Esophagus muscularis mucosa (tissue), 4 donors: ENCODE measurements around the gene TNRC6A. TPM values are rescaled to one million over a fixed set of nuclear protein-coding genes. Genes with fewer than 3 reads are reported as not detected.
A peak's percentile ranks its signal among the peaks of the same experiment; 100 is the strongest.

Experiments used
- DNase-seq: peaks from one replicate; pipeline ENCODE4 v3.0.0-alpha.2; 2017; ENCODE audit errors: extremely low spot score
- H3K27ac ChIP-seq, 4 donors: fragments of 200-600 bp; sonication (generic); replicated peaks in 1 of 4; 1 replicate in 3 of 4; 2 replicates in 1 of 4; pipeline ENCODE4 v1.5.1; 2016 to 2019; ENCODE audit warnings: mild to moderate bottlenecking in 1 of 4
- H3K27me3 ChIP-seq, 4 donors: fragments of 200-600 bp; sonication (generic); one replicate each; pipeline versions ENCODE4 v1.5.1 to v1.6.0; 2016 to 2019
- H3K36me3 ChIP-seq, 4 donors: fragments of 200-600 bp; sonication (generic); one replicate each; pipeline ENCODE4 v1.5.1; 2016 to 2019
- H3K4me1 ChIP-seq, 4 donors: fragments of 200-600 bp; sonication (generic); one replicate each; pipeline ENCODE4 v1.5.1; 2016 to 2019
- H3K4me3 ChIP-seq, 4 donors: fragments of 200-600 bp; sonication (generic); 1 replicate in 2 of 4; 2 replicates in 2 of 4; pipeline ENCODE4 v1.5.1; 2016 to 2019; ENCODE audit warnings: mild to moderate bottlenecking in 4 of 4, moderate library complexity in 1 of 4
- H3K9me3 ChIP-seq, 4 donors: fragments of 200-600 bp; sonication (generic); 1 replicate in 3 of 4; 2 replicates in 1 of 4; pipeline ENCODE4 v1.5.1; 2016 to 2019
- CTCF ChIP-seq, 3 experiments: fragments of 200-600 bp in 2 of 3; fragments of 450-650 bp in 1 of 3; sonication (generic) in 2 of 3; IDR thresholded peaks; one replicate each; pipeline ENCODE4 v1.5.1; 2017 to 2019; ENCODE audit warnings: antibody characterized with exemption in 3 of 3, mild to moderate bottlenecking in 2 of 3, moderate library complexity in 1 of 3
- EP300 ChIP-seq: sonication (generic); formaldehyde crosslinking; IDR thresholded peaks from one replicate; pipeline ENCODE4 v1.6.1; 2017; ENCODE audit warnings: antibody characterized with exemption
- POLR2A ChIP-seq: fragments of 450-650 bp; IDR thresholded peaks from one replicate; pipeline ENCODE4 v1.6.1; 2017; ENCODE audit warnings: antibody characterized with exemption, moderate library complexity, mild to moderate bottlenecking, low read depth
- POLR2AphosphoS5 ChIP-seq, 2 donors: sonication (generic); formaldehyde crosslinking; IDR thresholded peaks; one replicate each; pipeline ENCODE4 v1.6.1; 2017; ENCODE audit warnings: antibody characterized with exemption in 2 of 2
- WGBS: methylation state at CpG from one replicate; pipeline ENCODE4 v1.1.5; 2018; 5-methylcytosine and 5-hydroxymethylcytosine counted together
- intact Hi-C: fragments of 100-400 bp; cut with DNase I; formaldehyde crosslinking; loops from one replicate; pipeline ENCODE4 v1.15.1; 2023
- total RNA-seq, 4 donors: library from RNA; depleted of rRNA; stranded (reverse); fragments of >200 nt; gene quantifications; one replicate each; pipeline versions ENCODE4 v1.1.0 to v1.2.1, GENCODE V29; 2016

The TNRC6A gene
- total RNA-seq: 10 to 100 TPM; 44.1 to 50.7 (median 46.4) TPM

- no peaks in the 10 kb centered on the region for H3K9me3 ChIP-seq
- H3K4me3 ChIP-seq: peak within 1 kb of the TSS; percentile 64 to 79 (median 76)
- DNase-seq: peak; percentile 96
- peaks cover 37 to 46% (median 42%) of the 10 kb centered on the region in 4 donors for H3K4me1 ChIP-seq
- no peak for TF ChIP-seq CTCF (IDR thresholded peaks at IDR 0.05)
- no peak for TF ChIP-seq EP300
- peak; percentile 76 for TF ChIP-seq POLR2A
- peak; percentile 85 to 89 for TF ChIP-seq POLR2AphosphoS5 (IDR thresholded peaks at IDR 0.05)
- WGBS: 0% methylated on average over 12 of the region's 78 CpGs
- peak within 1 kb of the TSS; percentile 91 to 94 (median 94) for H3K27ac ChIP-seq
- H3K36me3 ChIP-seq: peaks cover 0 to 10% (median 7%) of the 10 kb centered on the region in 4 donors
- H3K27me3 ChIP-seq: no peaks in the 10 kb centered on the region
- intact Hi-C loops: no loop called here
Observed at GRCh38 chr16:24729243-24729950, at the start of gene TNRC6A. Gene TNRC6A (plus strand): TSS chr16:24729651. CDS start chr16:24729842, 191 bp downstream.

DNA sequence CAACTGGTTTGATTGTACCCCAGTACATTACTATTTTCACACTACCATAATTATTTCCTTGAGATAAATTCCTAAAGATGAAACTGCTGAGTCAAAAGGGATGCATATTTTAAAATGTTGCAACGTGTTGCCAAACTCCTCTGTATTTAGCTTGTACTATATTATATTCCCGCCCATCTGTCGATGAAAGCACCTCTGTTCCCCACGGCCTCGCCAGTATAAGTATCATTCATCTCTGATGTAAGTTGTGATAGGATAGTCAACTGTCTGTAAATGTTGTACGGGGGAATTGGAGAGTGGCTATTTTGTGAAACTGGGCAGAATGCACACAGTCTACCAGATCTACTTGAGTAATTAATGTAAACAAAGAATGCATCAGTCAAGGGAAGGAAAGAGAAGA lies 47.7 kb upstream of the TNRC6A start:
- Histone ChIP-seq H3K4me3 (no peak overlapping the region), H3K9me3 (no peaks in the 10 kb centered on the region), H3K27ac (no peak overlapping the region), H3K36me3 (no peaks in the 10 kb centered on the region), H3K27me3 (no peaks in the 10 kb centered on the region), H3K4me1 (peaks cover 5 to 19% (median 15%) of the 10 kb centered on the region in 4 donors)
- 53% methylated on average over 6 of the region's 6 CpGs for WGBS
- no peak for DNase-seq
- TF ChIP-seq POLR2AphosphoS5 (IDR thresholded peaks at IDR 0.05) (no peak), EP300 (no peak), POLR2A (no peak), CTCF (IDR thresholded peaks at IDR 0.05) (no peak)
- intact Hi-C loops: loop anchor here (10.0 kb wide), 1 partner anchor 97 kb away; no protein-coding TSS in a partner anchor

- intact Hi-C loops: loop anchor here (10.0 kb wide), 1 partner anchor 98 kb away; no protein-coding TSS in a partner anchor
- Histone ChIP-seq H3K4me1 (peaks cover 5 to 23% (median 19%) of the 10 kb centered on the region in 4 donors), H3K9me3 (no peaks in the 10 kb centered on the region), H3K4me3 (no peak overlapping the region), H3K27ac (no peak overlapping the region), H3K36me3 (no peaks in the 10 kb centered on the region), H3K27me3 (no peaks in the 10 kb centered on the region)
- no peak for TF ChIP-seq POLR2A
- no peak for TF ChIP-seq POLR2AphosphoS5 (IDR thresholded peaks at IDR 0.05)
- no peak for TF ChIP-seq CTCF (IDR thresholded peaks at IDR 0.05)
- TF ChIP-seq EP300: no peak
- WGBS: 90% methylated on average over 4 of the region's 4 CpGs
- DNase-seq: no peak
Observed at GRCh38 chr16:24683250-24683649, 46.2 kb upstream of the TNRC6A start.

DNA sequence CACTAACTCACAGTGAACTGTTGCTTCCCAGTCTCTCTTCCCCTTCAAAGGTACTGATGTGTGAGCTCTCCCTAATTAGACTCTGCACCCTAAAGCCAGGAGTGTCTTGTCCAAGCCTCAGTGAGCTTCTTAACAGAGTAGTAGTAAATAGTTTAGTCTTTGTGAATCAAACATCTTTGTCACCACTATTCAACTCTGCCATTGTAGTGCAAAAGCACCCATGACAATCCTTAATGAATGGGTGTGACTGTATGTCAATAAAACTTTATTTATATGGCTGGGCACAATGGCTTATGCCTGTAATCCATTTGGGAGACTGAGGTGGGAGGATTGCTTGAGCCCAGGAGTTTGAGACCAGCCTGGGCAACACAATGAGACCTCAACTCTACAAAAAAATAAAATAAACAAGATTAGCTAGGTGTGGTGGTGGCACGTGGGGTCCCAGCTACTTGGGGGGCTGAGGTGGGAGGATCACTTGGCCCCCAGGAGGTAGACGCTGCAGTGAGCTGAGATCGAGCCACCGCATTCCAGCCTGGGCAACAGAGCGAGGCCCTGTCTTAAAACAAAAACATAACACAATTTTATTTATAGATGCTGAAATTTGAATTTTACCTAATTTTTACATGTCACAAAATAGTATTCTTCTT lies 45.5 kb upstream of the TNRC6A start:
- intact Hi-C loops: loop anchor here (10.0 kb wide), 1 partner anchor 99 kb away; no protein-coding TSS in a partner anchor

More for the DNA sequence above, 45.5 kb upstream of the TNRC6A start:
- H3K9me3 ChIP-seq: no peaks in the 10 kb centered on the region
- no peaks in the 10 kb centered on the region for H3K27me3 ChIP-seq
- DNase-seq: no peak
- WGBS: 95% methylated on average over 5 of the region's 5 CpGs
- no peaks in the 10 kb centered on the region for H3K36me3 ChIP-seq
- TF ChIP-seq CTCF (IDR thresholded peaks at IDR 0.05): no peak
- peaks cover 5 to 23% (median 19%) of the 10 kb centered on the region in 4 donors for H3K4me1 ChIP-seq
- H3K4me3 ChIP-seq: no peak overlapping the region
- no peak overlapping the region for H3K27ac ChIP-seq
